RCC 7860 (cell line): ENCODE measurements around the gene SOX9.
"Not testable (repeated sequence)": the region's sequence is repeated elsewhere in the genome, so short reads cannot be mapped to it uniquely, and the experiment has no call there.

ENCODE experiments used
- DNase-seq: peaks from one replicate; pipeline ENCODE4 v3.0.0-alpha.2; 2015; ENCODE audit warnings: low spot score
- FAIRE-seq: peaks from 2 replicates; lab custom pipeline; 2012; peaks lifted over from hg19 to GRCh38; lab: Jason Lieb, UNC

The SOX9 gene

DNA sequence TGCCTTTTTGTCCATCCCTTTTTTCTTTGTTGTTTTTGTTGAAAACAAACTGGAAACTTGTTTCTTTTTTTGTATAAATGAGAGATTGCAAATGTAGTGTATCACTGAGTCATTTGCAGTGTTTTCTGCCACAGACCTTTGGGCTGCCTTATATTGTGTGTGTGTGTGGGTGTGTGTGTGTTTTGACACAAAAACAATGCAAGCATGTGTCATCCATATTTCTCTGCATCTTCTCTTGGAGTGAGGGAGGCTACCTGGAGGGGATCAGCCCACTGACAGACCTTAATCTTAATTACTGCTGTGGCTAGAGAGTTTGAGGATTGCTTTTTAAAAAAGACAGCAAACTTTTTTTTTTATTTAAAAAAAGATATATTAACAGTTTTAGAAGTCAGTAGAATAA is 4.9 kb downstream of the SOX9 start:
- DNase-seq (peak; percentile 19), FAIRE-seq (no peak)

DNA sequence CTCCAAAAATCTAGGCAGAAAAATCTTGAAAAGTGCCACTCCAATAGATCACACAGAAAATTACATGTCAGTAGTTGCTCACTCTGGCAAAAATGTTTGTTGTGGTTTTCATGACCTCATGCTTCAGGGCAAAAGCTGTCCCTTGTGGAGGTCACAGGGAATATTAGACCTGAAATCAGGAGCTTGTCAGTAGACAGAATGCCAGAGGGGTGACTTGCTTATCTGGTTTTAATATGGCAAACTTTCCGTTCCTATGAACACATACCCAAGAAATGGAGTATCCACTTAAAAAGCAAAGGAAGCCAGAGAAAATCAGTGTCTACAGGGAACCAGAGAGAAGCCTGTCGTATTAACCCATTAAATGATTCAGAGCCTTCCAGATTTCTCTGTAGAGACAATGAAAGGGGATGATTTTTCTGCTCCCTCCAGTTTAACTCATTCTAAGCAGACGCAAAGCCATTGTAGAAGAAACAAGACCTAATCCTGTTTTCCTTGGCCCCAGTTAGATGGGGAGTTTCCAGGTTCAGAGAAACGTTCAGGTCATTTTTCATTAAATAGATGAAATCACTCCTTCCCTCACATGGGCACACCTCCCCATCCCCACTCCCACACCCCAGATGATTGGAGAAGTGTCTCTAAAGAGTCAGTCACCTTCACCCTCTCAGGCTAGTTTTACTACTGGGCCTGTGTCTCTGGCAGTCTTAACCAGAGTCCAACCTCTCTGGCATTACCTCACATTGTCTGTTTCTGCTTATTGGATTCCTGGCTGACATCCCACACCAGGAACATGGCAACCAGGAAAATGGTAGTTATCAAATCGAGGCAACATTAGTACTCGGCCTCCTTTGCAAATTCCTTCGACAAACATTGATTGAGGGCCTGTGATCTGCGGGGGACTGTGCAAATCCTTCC is 6.0 kb downstream of the SOX9 start:
- peak; percentile 89 for FAIRE-seq
- peak; percentile 94 for DNase-seq

GRCh38 chr17:72128039-72128438 is 7.2 kb downstream of the SOX9 start:
- FAIRE-seq (no peak), DNase-seq (no peak)

GRCh38 chr17:72134608-72135394 is 14.0 kb downstream of the SOX9 start:
- no peak for FAIRE-seq
- peak; percentile 25 for DNase-seq

- DNase-seq: no peak
- FAIRE-seq: no peak
Measured at GRCh38 chr17:72135546-72136325, 14.9 kb downstream of the SOX9 start.

- peak; percentile 89 for FAIRE-seq
Measured at GRCh38 chr17:72136692-72137091, 15.9 kb downstream of the SOX9 start.

GRCh38 chr17:72137161-72137560 is 16.3 kb downstream of the SOX9 start:
- FAIRE-seq: no peak
- no peak for DNase-seq

More at GRCh38 chr17:72136692-72137091, 15.9 kb downstream of the SOX9 start:
- peak; percentile 69 for DNase-seq

- DNase-seq (peak; percentile 50), FAIRE-seq (no peak)
Measured at GRCh38 chr17:72139212-72139611, 18.4 kb downstream of the SOX9 start.

DNA sequence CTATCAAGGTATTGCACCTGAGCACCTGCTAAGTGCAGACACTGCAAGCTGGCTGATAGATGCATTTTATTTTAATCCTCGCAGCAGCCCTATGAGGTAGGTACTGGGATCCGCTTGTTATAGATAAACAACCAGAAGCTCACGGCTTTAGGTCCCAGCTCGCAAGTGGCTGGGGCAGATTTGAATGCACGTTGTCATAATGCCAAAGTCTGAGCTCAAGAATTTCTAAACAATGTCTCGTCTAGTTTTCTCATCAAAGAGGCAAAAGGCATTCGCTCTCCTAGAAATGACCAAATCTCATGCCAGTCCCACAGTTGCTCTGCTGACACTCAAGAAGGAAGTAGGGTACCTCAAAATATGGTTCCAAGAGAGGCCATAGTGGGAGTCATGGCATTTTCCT is 20.5 kb downstream of the SOX9 start:
- DNase-seq: no peak
- FAIRE-seq: no peak

GRCh38 chr17:72142097-72142496 is 21.3 kb downstream of the SOX9 start:
- not testable (repeated sequence) for FAIRE-seq, DNase-seq

- DNase-seq: no peak
- no peak for FAIRE-seq
Measured at GRCh38 chr17:72142614-72143013, 21.8 kb downstream of the SOX9 start.

- FAIRE-seq: no peak
- DNase-seq: no peak
Measured at GRCh38 chr17:72143245-72143644, 22.4 kb downstream of the SOX9 start.

- FAIRE-seq: no peak
Measured at GRCh38 chr17:72144101-72144500, 23.3 kb downstream of the SOX9 start.

DNA sequence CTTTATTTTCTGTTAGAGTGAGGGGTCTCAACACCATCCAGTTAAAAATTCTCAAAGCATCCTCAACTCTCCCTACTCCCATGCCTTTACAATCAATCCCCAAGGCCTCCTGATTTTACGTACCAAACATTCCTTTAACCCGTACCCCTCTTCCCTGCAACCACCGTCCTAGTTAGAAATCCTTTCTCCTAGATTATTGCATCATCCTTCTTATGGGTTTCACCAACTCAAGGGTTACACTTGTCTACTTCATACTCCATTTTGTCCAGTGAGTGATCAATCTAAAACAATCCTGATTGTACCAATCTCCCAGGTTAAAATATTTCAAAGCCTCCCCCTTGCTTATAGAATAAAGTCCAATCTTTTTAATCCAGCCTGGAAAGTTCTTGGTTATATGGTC is 24.7 kb downstream of the SOX9 start:
- no peak for FAIRE-seq
- no peak for DNase-seq

More at GRCh38 chr17:72144101-72144500, 23.3 kb downstream of the SOX9 start:
- no peak for DNase-seq

- FAIRE-seq (peak; percentile 91), DNase-seq (peak; percentile 86)
Measured at GRCh38 chr17:72145962-72146361, 25.1 kb downstream of the SOX9 start.

DNA sequence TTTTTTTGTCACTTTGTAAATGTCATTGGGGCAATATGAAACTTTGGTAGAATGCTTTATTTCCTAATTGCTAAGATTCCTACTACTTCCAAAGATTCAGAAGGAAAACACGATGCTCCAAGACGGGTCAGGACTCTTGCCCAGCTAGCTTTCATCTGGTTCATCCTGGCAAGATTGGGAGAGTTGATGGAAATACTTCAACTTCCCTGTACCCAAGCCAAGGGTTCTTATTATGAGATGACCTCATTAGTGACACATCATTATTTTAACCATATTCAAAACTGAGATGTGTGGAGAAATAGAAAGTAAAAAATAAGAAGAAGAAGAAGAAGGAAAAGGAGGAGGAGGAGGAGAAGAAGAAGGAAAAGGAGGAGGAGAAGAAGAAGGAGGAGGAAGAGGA is 25.6 kb downstream of the SOX9 start:
- DNase-seq (no peak), FAIRE-seq (no peak)

DNA sequence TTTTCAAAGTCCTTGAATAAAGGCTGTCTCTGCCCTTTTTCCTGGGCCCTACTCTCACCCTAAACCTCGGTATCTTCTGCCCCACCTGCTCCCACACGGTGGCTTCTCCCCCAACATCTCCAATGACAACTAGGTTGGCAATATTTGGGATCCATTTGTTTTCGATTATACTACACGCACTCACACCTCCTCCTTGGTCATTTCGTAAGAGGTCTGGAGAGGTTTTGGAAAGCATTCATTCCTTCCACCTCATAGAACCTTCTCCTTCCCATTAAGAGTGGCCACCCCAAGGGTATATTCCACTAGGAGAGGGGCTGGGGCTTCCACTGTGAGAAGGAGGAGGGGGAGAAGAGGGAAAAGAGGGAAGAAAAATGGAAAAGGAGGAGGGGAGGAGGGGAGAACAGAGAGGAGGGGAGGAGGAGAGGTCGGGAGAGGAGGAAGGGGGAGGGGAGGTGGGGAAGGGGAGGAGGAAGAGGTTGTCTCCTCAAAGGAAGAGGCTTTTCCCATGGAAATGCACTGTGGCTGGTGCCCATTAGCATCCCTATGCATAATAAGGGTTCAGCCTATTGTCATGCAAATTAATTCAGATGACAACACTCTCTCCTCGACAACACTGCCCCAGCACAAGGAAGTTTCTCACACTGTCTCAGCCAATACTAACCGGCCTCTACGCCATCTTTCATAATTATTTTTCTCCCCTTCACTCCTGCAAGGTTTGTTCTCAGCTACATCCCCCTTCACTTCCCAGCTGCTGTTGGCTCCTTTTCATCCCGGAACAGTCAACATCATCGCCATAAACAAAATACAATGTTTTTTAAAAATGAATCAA is 30.0 kb downstream of the SOX9 start:
- FAIRE-seq (no peak), DNase-seq (no peak)

GRCh38 chr17:72151565-72152386 is 31.0 kb downstream of the SOX9 start:
- peak; percentile 97 for FAIRE-seq
- peak; percentile 98 for DNase-seq

DNA sequence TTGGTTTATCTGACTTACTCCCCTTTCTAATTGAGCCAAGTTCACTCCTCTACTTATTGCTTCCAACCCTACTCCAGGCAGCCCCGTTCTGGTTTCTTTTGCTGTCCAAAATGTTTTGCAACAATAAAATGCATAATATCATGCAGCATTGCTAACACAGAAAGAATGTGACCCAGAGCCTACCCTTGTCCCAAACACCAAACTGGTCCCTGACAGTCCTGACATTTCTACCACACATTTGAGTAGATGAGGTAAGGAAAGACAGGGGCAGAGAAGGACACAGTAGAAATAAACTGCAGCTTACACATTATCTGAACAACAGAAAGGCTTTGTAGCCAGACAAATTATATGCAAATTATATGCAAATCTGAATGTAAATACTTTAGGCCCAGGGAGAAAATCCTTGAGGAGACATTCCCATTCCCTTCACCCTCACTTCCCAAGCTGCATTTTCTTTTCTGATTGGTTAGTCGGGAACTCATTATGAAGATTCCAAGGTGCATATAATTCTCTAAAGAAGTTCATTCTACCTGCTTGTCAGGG is 31.6 kb downstream of the SOX9 start:
- no peak for DNase-seq
- no peak for FAIRE-seq
